GM06990 (cell line): Measurements from ENCODE around the gene HOXA13.

Source experiments
- DNase-seq: peaks from one replicate; pipeline ENCODE4 v3.0.0-alpha.2; 2011; ENCODE audit not compliant: insufficient read length; ENCODE audit errors: extremely low read depth
- H3K27me3 ChIP-seq: replicated peaks from 2 replicates; pipeline ENCODE4 v1.6.0; 2011; ENCODE audit warnings: low read length; ENCODE audit not compliant: control insufficient read depth, insufficient read depth
- H3K36me3 ChIP-seq: 2 replicates; pipeline ENCODE4 v1.5.1; 2011; ENCODE audit warnings: low read length; ENCODE audit not compliant: control insufficient read depth, insufficient read depth
- H3K4me3 ChIP-seq: replicated peaks from 2 replicates; pipeline ENCODE4 v1.5.1; 2011; ENCODE audit warnings: low read depth, mild to moderate bottlenecking, control low read depth, low read length
- TF ChIP-seq, protein P1 (sequence below): IDR thresholded peaks from 2 replicates; pipeline ENCODE4 v1.5.1; 2011; ENCODE audit warnings: low read length, control low read depth, mild to moderate bottlenecking, inconsistent platforms; ENCODE audit not compliant: insufficient read depth, poor library complexity, severe bottlenecking

Gene HOXA13

DNA sequence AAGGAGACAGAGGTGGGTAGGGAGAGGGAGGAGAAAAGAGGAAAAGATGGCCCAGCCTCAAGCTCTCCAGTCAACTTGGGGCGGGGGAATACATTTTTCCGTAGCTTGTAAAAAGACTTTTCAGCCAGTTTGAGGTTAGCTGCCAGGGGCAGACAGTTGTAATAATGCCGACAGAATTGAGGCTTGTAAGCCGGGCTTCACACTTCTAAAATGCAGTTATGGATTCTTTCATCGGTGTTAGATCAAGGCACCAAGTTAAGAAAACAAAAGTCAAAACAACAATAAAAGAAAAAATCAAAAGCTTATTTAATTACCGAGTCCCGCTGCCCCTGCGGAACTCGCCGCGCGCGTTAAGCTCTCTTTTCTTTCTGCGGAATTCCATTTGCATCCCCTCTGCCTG is 42.3 kb upstream of the HOXA13 start:
- Histone ChIP-seq H3K4me3 (no peak overlapping the region), H3K27me3 (peaks cover 8% of the 10 kb centered on the region), H3K36me3 (no peaks in the 10 kb centered on the region)
- DNase-seq = no peak
- TF ChIP-seq, protein P1, sequence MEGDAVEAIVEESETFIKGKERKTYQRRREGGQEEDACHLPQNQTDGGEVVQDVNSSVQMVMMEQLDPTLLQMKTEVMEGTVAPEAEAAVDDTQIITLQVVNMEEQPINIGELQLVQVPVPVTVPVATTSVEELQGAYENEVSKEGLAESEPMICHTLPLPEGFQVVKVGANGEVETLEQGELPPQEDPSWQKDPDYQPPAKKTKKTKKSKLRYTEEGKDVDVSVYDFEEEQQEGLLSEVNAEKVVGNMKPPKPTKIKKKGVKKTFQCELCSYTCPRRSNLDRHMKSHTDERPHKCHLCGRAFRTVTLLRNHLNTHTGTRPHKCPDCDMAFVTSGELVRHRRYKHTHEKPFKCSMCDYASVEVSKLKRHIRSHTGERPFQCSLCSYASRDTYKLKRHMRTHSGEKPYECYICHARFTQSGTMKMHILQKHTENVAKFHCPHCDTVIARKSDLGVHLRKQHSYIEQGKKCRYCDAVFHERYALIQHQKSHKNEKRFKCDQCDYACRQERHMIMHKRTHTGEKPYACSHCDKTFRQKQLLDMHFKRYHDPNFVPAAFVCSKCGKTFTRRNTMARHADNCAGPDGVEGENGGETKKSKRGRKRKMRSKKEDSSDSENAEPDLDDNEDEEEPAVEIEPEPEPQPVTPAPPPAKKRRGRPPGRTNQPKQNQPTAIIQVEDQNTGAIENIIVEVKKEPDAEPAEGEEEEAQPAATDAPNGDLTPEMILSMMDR = no peak

DNA sequence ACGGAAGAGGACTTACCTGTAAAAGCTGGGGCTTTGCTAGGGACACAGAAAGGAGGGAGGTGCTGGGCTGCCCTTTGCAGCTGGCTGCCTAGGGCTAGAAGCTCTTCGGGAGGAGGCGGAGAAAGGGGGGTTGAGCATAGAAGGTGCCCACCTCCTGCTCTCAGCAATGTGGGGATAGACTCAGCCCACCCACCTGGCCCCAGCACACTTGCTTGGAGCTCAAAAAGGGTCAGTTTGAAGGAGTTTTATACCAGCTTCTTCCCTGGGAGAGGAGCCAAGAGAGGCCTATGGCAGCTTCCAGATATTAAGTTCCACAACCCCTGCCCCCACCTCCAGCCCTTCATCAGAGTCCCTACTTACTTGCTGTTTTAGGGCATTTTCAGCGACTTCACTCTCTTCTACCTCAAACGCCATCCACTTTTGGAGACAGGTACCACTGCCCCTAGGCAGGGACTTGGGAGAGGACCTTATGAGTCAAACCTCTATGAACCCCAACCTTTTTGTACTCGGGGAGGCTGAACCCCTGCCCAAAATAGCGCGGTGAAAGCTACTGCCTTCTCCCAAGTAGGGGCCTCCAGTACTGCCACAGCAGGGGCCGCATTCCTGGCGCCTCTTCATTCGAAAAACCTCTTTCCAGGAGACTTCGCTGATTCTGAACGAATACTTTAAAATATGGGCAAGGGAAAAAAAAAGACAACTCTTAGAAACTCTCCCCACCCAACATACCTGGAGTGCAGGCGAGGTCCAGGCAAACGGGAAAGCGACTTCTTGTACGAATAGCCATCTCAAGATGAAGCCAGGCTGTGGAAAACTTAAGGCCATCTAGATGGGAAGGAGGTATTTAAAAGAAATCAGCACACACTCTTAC is 41.5 kb upstream of the HOXA13 start:
- TF ChIP-seq, protein P1 = no peak
- DNase-seq = no peak
- Histone ChIP-seq H3K36me3 (no peaks in the 10 kb centered on the region), H3K27me3 (peaks cover 8% of the 10 kb centered on the region), H3K4me3 (no peak overlapping the region)

DNA sequence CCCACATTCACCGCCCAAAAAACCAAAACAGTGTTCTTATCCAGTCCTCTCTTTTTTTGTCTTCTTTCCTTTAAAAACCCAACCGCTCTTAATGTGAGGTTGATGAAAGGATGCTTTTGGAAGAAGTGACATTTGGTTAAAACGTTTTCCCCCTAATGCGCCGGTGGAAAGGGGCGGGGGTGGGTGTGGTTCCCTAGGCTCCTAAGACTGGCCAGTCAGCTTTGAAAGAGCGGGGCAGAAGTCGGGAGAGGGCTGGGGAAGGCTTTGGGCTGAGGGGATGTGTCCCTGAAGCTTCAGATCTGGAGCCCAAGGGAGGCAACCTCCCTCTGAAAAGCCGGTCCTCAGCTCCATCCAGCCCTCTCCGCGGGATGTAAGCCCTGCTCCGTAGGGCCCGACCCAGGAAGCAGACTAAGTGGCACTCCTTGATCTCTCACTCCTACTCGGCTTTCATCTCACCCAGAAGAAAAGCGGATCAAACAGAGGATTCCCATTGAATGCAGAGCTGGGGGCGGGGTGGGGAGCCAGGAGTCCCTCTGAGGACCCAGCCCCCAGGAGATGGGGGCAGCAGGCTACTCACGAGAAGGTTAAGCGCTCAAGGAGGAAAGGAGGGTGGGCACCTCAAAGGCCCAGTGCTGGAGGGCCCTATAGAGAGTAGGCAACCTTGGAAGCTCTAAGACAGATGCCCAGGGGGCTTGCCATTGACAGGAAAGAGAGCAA is 40.3 kb upstream of the HOXA13 start:
- DNase-seq = no peak
- Histone ChIP-seq H3K4me3 (no peak overlapping the region), H3K27me3 (peaks cover 8% of the 10 kb centered on the region), H3K36me3 (no peaks in the 10 kb centered on the region)
- TF ChIP-seq, protein P1 = no peak

DNA sequence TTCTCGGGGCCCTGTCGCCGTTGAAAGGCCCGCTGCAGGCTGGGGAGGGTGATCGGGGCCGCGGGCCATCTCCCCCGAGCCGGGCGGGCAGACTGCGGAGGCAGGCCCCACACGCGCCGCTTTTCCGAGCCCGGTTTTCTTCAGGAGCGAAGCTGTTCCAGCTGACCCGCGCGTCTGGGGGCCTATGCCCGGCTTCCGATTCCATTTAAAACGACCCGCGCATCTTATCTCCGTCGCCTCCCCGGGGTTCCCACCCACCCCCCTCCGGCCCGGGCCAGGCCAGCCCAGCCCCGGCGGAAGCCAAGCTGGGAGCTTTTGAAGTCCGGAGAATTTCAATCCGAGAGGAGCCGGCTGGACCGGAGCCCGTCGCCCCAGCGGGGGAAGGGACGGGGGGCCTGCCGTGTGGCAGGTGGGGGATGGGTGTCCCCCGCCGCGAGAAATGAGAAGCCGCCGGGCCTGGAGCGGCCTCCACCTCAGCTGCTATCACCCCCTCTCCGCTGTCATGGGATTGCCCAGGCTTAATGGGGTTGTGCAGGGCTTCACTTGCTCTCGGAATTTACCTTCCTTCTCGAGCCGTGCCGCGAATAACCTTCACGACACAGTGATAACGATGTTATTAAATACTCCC is 39.6 kb upstream of the HOXA13 start:
- H3K27me3 ChIP-seq = peaks cover 7% of the 10 kb centered on the region; the same call in 1 of the 2 replicates
- DNase-seq = no peak
- H3K4me3 ChIP-seq = no peak overlapping the region

DNA sequence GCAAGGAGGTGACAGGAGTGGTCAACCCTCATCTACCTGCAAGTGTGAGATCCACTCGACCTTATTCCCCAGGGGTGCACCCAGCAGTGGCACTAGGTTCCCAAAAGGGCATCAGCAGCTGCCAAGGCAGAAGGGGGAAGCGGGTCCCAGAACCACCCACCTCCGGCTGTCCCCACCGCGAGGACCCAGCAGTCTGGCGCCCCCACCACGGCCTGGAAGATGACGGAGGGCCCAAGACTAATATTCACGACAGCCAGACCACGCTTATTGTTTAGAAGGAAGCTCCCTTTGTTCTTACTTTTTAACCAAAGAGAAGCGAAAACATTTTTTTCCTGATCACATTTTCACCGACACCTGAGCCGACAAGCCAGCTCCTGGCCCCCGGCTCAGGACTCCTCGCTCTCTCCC is 39.1 kb upstream of the HOXA13 start:
- H3K36me3 ChIP-seq = no peaks in the 10 kb centered on the region
- H3K27me3 ChIP-seq = peaks cover 6% of the 10 kb centered on the region; the same call in 1 of the 2 replicates
- TF ChIP-seq, protein P1 = no peak
- DNase-seq = no peak
- H3K4me3 ChIP-seq = no peak overlapping the region

More for the DNA sequence above, 39.6 kb upstream of the HOXA13 start:
- H3K36me3 ChIP-seq = no peaks in the 10 kb centered on the region
- TF ChIP-seq, protein P1 = no peak
